Activated naive CD8-positive, alpha-beta T cell treated with anti-CD3 and anti-CD28 coated beads, Interleukin-2, amount 10 ng/mL, durations not matched to agents 7 days and 5 days (primary cell): ENCODE data around the gene NANOS2. TPM values are rescaled to one million over a fixed set of nuclear protein-coding genes. Genes with fewer than 3 reads are reported as not detected.
"Not testable (repeated sequence)": the region's sequence is repeated elsewhere in the genome, so short reads cannot be mapped to it uniquely, and the experiment has no call there.

Source experiments
- ATAC-seq: fragments of 150-1000 bp; cut with Tn5 transposase; one replicate; pipeline ENCODE4 v1.10.0; 2021; ENCODE audit warnings: low read depth, moderate library complexity
- POLR2A ChIA-PET: fragments of 350-600 bp; sonication (Branson Sonifier 250); formaldehyde crosslinking; loops from one replicate; lab custom pipeline; 2021; ENCODE audit warnings: antibody characterized with exemption; lab: Charles Lee
- DNase-seq: peaks from one replicate; pipeline ENCODE4 v3.0.0; 2021
- H3K27ac Mint-ChIP-seq: one replicate; pipeline ENCODE4 v1.8.0; 2022; ENCODE audit warnings: mild to moderate bottlenecking, mixed read lengths
- H3K27me3 Mint-ChIP-seq: one replicate; pipeline ENCODE4 v1.8.0; 2022; ENCODE audit warnings: mild to moderate bottlenecking, moderate library complexity, mixed read lengths
- H3K36me3 Mint-ChIP-seq: one replicate; pipeline ENCODE4 v1.8.0; 2021; ENCODE audit warnings: mild to moderate bottlenecking, mixed read lengths
- H3K4me1 Mint-ChIP-seq: one replicate; pipeline ENCODE4 v1.8.0; 2021; ENCODE audit warnings: mixed read lengths
- H3K4me3 Mint-ChIP-seq: one replicate; pipeline ENCODE4 v1.8.0; 2022; ENCODE audit warnings: mild to moderate bottlenecking, moderate library complexity, mixed read lengths
- H3K9me3 Mint-ChIP-seq: one replicate; pipeline ENCODE4 v1.8.0; 2021; ENCODE audit warnings: mixed read lengths
- total RNA-seq, 2 experiments: library from RNA; stranded (reverse); gene quantifications; one replicate each; pipeline ENCODE4 v1.2.3, GENCODE V29; 2021

The NANOS2 gene
- total RNA-seq, 2 experiments from 2014 or later: not detected

DNA sequence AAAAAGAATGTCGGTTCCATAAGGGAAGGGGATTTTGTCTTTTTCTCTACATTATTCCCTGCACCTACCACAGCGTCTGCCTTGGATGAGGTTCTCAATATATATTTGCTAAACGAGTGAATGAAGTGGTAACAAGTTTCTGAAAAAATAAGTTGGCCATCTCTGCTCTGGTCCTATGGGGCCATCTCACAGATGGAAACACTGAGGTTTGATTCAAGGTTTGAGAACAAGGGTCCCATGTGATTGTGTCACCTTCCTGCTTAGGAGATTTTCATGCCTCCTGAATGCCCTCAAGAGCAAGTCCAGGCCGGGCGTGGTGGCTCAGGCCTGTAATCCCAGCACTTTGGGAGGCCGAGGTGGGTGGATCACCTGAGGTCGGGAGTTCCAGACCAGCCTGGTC, 15.3 kb downstream of the NANOS2 start:
- peaks cover 29% of the 10 kb centered on the region for H3K36me3 Mint-ChIP-seq
- H3K4me1 Mint-ChIP-seq: peaks cover 20% of the 10 kb centered on the region
- no peaks in the 10 kb centered on the region for H3K9me3 Mint-ChIP-seq
- H3K4me3 Mint-ChIP-seq: no peak overlapping the region
- DNase-seq: no peak
- no peak for ATAC-seq
- H3K27ac Mint-ChIP-seq: no peak overlapping the region
- POLR2A ChIA-PET: no interaction called here
- no peaks in the 10 kb centered on the region for H3K27me3 Mint-ChIP-seq

DNA sequence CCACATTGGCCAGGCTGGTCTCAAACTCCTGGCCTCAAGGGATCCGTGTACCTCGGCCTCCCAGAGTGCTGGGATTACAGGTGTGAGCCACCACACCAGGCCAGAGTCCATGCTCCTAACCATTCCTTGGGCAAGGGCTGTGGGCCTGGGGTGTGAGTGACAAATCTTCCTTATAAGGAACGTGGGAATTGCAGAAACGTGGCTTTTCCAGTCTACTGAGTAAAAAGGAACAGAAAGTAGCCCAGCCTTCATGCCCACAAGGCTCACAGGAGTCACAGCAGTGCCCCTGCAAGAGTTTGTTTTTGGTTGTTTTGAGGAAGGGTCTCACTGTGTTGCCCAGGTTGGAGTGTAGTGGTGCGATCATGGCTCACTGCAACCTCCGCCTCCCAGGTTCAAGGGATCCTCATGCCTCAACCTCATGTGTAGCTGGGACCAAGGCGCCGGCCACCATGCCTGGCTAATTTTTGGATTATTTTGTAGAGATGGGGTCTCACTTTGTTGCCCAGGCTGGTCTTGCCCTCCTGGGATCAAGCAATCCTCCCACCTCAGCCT, 17.2 kb downstream of the NANOS2 start:
- ATAC-seq: no peak
- Mint-ChIP-seq H3K27me3 (no peaks in the 10 kb centered on the region), H3K36me3 (peaks cover 29% of the 10 kb centered on the region), H3K9me3 (no peaks in the 10 kb centered on the region), H3K4me3 (no peak overlapping the region), H3K27ac (no peak overlapping the region), H3K4me1 (peaks cover 13% of the 10 kb centered on the region)
- POLR2A ChIA-PET: interaction anchor here (0.7 kb wide), 1 partner anchor 456 kb away, joined by 4 read pairs; no protein-coding TSS in a partner anchor
- no peak for DNase-seq

DNA sequence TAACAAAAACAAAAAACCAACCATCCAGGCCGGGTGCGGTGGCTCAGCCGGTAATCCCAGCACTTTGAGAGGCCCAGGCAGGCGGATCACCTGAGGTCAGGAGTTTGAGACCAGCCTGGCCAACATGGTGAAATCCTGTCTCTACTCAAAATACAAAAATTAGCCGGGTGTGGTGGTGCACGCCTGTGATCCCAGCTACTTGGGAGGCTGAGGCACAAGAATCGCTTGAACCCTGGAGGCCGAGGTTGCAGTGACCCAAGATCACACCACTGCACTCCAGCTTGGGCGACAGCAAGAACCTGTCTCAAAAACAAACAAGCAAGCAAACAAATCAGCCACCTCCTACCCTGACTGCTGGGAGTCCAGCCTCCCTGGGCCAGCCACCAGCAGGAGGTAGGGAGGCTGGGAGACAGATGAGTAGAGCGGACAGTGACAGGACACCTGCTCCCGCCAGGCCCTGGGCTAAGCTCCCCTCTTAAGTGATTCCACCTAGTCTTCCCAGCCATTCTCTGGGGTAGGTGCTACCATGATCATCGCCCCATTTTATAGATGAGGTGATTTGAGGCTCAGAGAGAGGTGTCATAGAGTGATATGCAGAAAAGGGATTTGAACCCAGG, 18.5 kb downstream of the NANOS2 start:
- H3K27me3 Mint-ChIP-seq, H3K27ac Mint-ChIP-seq, ATAC-seq, DNase-seq, POLR2A ChIA-PET, H3K9me3 Mint-ChIP-seq, H3K4me3 Mint-ChIP-seq: not testable (repeated sequence)
- peaks cover 29% of the 10 kb centered on the region for H3K36me3 Mint-ChIP-seq
- peaks cover 12% of the 10 kb centered on the region for H3K4me1 Mint-ChIP-seq

DNA sequence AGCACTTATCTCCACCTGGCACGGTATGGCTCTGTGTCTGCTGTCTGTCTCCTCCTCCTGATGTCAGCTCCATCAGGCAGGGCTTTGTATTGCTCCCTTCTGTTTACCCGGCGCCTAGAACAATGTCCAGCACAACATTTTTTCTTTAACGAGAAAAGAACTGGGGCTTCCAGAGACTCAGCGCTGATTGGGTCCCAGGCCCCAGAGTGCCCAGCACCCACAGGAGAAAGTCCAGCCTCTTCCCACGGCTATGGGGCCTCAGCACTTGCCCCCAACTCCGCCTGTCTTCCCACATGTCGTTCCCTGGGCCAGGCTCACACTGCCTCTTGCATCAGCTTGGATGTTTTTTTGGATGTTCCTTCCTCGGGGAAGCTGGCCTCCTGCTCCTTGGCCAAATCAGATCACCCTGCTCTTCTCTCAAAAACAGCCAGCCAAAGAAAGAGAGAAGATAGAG, 19.0 kb downstream of the NANOS2 start:
- no peaks in the 10 kb centered on the region for H3K27me3 Mint-ChIP-seq
- peaks cover 27% of the 10 kb centered on the region for H3K36me3 Mint-ChIP-seq
- ATAC-seq (no peak), DNase-seq (no peak)
- no peaks in the 10 kb centered on the region for H3K9me3 Mint-ChIP-seq
- H3K4me3 Mint-ChIP-seq: no peak overlapping the region
- H3K4me1 Mint-ChIP-seq: peaks cover 7% of the 10 kb centered on the region
- POLR2A ChIA-PET: no interaction called here
- H3K27ac Mint-ChIP-seq: no peak overlapping the region

DNA sequence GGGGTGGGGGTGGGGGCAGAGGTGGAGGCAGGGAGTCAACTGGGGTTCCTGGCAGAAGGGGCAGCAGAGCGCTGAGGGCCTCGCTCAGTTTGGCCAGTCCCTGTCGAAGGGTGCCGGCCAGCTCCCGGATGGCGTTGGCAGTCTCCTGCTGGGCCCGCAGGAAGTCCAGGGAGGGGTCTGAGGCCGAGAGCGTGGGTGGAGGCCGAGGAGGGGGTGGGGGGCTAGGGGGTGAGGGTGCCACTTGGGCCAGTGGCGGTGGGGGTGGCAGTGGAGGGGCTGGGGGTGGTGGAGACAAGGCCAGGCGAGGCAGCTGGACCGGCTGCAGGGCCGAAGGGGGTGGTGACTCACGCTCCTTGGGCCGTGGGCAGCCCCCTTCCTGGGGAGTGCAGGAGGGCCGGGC, 23.7 kb downstream of the NANOS2 start:
- POLR2A ChIA-PET: no interaction called here
- Mint-ChIP-seq H3K9me3 (no peaks in the 10 kb centered on the region), H3K4me1 (peaks cover 6% of the 10 kb centered on the region), H3K36me3 (peaks cover 10% of the 10 kb centered on the region), H3K27me3 (no peaks in the 10 kb centered on the region), H3K27ac (no peak overlapping the region), H3K4me3 (no peak overlapping the region)
- ATAC-seq (no peak), DNase-seq (no peak)

DNA sequence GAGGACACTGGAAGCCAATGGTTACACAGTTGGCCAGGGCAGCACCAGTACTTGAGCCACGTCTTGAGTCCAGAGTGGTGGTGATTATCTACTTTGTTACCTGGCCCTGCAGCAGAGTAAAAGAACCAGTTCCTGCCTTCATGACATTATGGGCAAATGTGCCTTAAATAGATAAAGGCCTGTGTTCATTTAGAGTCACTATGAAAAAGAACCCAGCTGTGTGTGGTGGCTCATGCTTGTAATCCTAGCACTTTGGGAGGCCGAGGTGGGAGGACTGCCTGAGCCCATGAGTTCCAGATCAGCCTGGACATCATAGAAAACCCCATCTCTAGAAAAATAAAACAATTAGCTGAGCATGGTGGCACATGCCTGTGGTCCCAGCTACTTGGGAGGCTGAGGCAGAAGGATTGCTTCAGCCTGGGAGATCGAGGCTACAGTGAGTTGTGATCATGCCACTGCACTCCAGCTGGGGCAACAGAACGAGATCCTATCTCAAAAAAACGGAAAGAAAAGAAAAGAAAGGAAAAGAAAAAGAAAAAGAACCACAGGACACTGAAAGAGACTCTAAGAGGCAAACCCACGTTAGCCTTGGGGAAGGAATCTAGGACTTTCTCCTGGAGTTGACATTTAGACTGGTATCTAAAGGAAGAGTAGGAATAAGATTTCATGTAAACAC, 25.2 kb downstream of the NANOS2 start:
- Mint-ChIP-seq H3K36me3 (peaks cover 2% of the 10 kb centered on the region), H3K27me3 (no peaks in the 10 kb centered on the region), H3K4me1 (peaks cover 9% of the 10 kb centered on the region), H3K27ac (no peak overlapping the region), H3K9me3 (no peaks in the 10 kb centered on the region), H3K4me3 (no peak overlapping the region)
- no peak for DNase-seq
- POLR2A ChIA-PET: no interaction called here
- ATAC-seq: no peak

DNA sequence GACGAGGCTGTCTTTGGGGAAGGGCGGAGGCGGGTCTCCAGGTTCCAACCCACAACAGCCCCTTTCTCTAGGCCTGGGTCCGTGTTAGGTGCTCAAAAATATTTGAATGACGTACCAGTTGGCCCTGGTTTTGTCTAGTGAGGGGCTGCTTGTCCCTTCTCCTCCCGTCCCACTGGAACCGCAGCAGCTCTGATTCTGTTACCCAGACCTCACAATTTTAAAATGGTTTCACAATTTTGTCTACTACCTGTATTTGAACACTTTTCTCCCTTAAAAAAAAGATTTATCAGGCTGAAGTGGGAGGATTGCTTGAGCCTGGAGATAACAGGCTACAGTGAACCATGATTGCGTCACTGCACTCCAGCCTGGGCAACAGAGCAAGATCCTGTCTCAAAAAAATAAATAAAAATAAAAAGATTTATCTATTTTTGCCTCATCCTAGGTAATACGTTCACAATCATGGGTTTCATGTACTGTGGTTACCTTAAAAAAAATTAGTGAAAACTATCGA, 27.3 kb downstream of the NANOS2 start:
- Mint-ChIP-seq H3K4me1 (peaks cover 13% of the 10 kb centered on the region), H3K9me3 (no peaks in the 10 kb centered on the region), H3K27ac (peak overlapping the region; percentile 94), H3K27me3 (no peaks in the 10 kb centered on the region), H3K36me3 (peaks cover 2% of the 10 kb centered on the region), H3K4me3 (peak overlapping the region; percentile 90)
- ATAC-seq: no peak
- POLR2A ChIA-PET: interaction anchor here (2.3 to 4.4 kb wide), 3 partner anchors 15 to 71 kb away, joined by 5 to 45 read pairs (median 30); partner anchors contain the start of genes FOXA3, MYPOP and SYMPK
- no peak for DNase-seq

DNA sequence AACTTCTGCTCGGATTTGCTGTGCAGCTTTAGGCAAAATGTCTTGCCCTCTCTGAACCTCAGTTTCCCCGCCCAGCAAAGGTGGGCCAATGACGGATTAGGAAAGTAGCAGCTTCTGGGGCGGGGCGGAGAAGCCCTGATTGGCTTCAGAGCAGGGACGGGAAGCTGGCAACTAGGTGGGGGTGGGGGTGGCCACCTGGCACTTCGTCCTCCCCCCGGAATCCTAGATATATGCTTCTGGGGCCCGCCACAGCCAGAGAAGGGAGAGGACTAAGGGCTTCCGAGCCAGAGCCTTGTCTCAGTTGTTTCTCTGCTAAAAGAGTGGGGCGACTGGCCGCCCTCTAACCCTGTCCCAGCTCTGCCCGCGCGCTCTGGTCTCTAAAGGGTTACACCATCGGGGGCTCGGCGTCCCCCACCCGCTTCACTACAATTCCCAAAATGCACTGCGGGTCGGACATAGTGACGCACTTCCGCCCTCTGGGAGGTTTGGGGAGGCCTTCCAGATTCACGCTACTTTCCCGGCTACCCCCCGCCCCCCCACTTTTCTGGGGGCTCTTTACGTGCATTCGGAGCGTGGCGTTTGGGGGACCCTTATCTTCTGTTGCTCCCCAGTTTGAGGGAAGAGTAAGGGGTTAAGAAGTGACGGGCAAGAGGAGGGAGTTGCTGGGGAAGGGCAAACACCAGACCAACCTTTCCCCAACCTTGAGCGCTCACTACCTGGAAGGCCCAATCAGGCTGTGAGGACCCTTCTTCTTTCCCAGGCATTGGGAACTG, 28.0 kb downstream of the NANOS2 start:
- ATAC-seq: peak; percentile 83
- peaks cover 2% of the 10 kb centered on the region for H3K36me3 Mint-ChIP-seq
- no peaks in the 10 kb centered on the region for H3K27me3 Mint-ChIP-seq
- peak overlapping the region; percentile 90 for H3K4me3 Mint-ChIP-seq
- H3K27ac Mint-ChIP-seq: peak overlapping the region; percentile 94
- H3K9me3 Mint-ChIP-seq: no peaks in the 10 kb centered on the region
- H3K4me1 Mint-ChIP-seq: peaks cover 17% of the 10 kb centered on the region
- DNase-seq: peak; percentile 88
- POLR2A ChIA-PET: interaction anchor here (0.6 to 4.4 kb wide), 10 partner anchors 8 to 156 kb away, joined by 3 to 45 read pairs (median 6); partner anchors contain the start of genes FBXO46, FOXA3, MYPOP and SIX5

DNA sequence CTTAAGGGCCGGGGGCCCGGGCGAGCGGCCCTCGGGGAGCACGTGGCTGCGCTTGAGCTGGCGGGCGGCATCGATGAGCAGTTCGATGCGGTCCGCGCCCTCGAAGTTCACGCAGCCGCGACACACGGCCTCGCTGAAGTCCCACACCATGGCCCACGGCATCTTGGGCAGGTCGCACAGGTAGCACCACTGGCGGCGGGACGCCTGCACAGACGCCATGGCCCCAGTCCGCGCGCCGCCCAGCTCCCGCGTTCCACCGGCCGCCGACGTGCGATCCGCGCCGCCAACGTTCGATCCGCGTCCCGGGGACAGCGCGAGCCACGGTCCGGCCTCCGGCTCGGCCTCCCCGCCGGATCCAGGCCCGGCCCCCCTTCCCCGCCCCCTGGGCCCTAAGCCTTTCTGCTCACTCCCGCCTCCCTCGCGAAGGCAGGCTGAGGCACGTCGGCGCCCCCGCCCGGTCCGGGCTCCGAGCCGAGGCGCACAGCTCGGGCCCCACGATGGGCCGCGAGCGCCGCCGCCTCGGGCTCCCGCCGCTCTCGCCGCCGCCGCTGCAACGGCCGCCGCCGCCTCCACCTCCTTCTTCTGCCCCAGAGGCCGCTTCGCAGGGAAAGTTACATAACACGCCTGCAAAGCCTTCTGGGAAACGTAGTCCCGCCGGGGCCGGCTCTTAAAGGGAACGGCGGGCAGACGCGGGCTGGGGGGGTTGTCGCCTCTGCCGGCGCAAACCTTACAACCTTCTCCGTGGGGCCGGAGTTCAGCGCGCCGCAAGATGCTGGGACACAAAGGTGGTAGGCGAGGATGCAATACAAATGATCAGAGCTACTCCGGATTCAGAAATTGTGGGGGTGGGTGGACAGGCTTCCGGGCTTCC, 28.8 kb downstream of the NANOS2 start, which contains the start of gene IRF2BP1:
IRF2BP1 (minus strand) TSS at position 586 of the 871 bp plus-strand sequence; CDS start at position 219, 367 bp downstream.
- POLR2A ChIA-PET: interaction anchor here (0.6 to 4.4 kb wide), 12 partner anchors 9 to 719 kb away, joined by 3 to 45 read pairs (median 5); partner anchors contain the start of genes DMWD, FBXO46, FOXA3 and MYPOP
- Mint-ChIP-seq H3K4me1 (peaks cover 19% of the 10 kb centered on the region), H3K9me3 (no peaks in the 10 kb centered on the region), H3K4me3 (peak within 1 kb of the TSS; percentile 90), H3K27me3 (peaks cover 2% of the 10 kb centered on the region), H3K27ac (peak within 1 kb of the TSS; percentile 94), H3K36me3 (peaks cover 2% of the 10 kb centered on the region)
- peak; percentile 89 for DNase-seq
- ATAC-seq: peak; percentile 72

DNA sequence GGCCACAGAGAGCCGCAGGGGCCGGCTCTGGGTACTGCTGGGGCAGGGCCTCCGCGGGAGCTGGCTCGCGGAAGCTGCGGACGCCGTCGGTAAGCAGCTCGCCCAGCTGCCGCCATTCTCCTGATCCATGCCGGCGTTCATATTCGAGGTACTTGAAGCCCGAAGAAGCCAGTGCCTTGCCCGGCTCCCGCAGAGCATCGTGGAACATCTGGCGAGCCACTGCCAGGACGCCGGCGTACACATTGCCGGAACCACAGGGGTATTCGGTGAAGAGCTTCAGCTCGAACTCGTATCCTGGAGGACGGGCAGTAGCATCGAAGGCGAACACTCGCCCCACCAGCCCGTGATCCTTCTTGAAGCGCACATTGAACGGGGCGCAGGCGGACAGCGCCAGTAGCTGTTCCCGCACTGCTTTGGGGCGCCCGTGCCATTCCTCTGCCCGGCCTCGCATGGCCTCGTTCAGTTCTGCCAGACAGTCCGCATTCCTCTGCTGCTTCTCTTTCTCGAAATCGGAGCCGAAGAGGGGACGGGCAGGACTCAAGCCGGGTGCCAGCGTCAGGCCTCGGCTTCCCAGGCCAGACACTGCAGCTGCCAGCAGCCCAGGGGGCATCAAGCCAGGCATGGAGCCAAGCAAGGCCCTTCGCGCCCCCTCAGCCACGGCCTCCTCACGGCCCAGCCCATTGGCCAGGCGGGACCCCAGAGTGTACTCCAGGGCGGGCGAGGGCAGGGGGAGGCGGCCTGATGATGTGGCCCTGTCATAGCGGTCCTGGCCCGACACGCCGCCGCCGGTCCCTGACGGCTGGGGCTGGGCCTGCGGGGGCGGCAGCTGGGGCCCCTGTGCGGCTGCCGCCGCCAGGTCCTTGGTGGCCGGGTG, 29.7 kb downstream of the NANOS2 start:
- peak; percentile 58 for DNase-seq
- no peak overlapping the region for H3K27ac Mint-ChIP-seq
- POLR2A ChIA-PET: interaction anchor here (0.6 to 4.4 kb wide), 6 partner anchors 17 to 718 kb away, joined by 3 to 45 read pairs (median 8); partner anchors contain the start of genes DMWD, FOXA3, MYPOP and SIX5
- peaks cover 2% of the 10 kb centered on the region for H3K36me3 Mint-ChIP-seq
- H3K4me1 Mint-ChIP-seq: peaks cover 17% of the 10 kb centered on the region
- peaks cover 2% of the 10 kb centered on the region for H3K27me3 Mint-ChIP-seq
- ATAC-seq: no peak
- H3K9me3 Mint-ChIP-seq: no peaks in the 10 kb centered on the region
- peak overlapping the region; percentile 49 for H3K4me3 Mint-ChIP-seq
